HL-60 (cell line): ENCODE data around the gene DNAJC15.

ENCODE experiments used
- DNase-seq, 2 experiments: peaks; one replicate each; pipeline ENCODE4 v3.0.0-alpha.2; 2010 to 2020; ENCODE audit warnings: low read depth in 1 of 2, low spot score in 1 of 2
- H3K27ac ChIP-seq: fragments of 250-450 bp; sonication (Bioruptor Pico); replicated peaks from 2 replicates; pipeline ENCODE4 v1.5.1; 2020; ENCODE audit warnings: mild to moderate bottlenecking, moderate library complexity
- H3K27me3 ChIP-seq: fragments of 250-450 bp; sonication (Bioruptor Pico); 2 replicates; pipeline ENCODE4 v1.5.1; 2021; ENCODE audit warnings: mild to moderate bottlenecking, moderate library complexity; ENCODE audit not compliant: insufficient read depth, poor library complexity, severe bottlenecking
- H3K4me3 ChIP-seq: replicated peaks from 2 replicates; pipeline ENCODE4 v1.5.1; 2011; ENCODE audit warnings: mild to moderate bottlenecking, control low read depth, low read length; ENCODE audit not compliant: insufficient read depth
- GABPA ChIP-seq: IDR thresholded peaks from 2 replicates; pipeline ENCODE4 v1.6.1; 2012; ENCODE audit warnings: low read depth
- POLR2AphosphoS5 ChIP-seq: IDR thresholded peaks from 2 replicates; pipeline ENCODE4 v1.6.1; 2012; ENCODE audit warnings: low read depth
- SPI1 ChIP-seq: IDR thresholded peaks from 2 replicates; pipeline ENCODE4 v1.6.1; 2012; ENCODE audit warnings: low read depth, mild to moderate bottlenecking, borderline replicate concordance
- TF ChIP-seq, protein P1 (sequence below): IDR thresholded peaks from 2 replicates; pipeline ENCODE4 v1.6.1; 2012; ENCODE audit warnings: low read depth; ENCODE audit not compliant: insufficient replicate concordance
- TF ChIP-seq, protein P2 (sequence below): IDR thresholded peaks from one replicate; pipeline ENCODE4 v1.5.1; 2011; ENCODE audit warnings: low read length, control low read depth, inconsistent platforms; ENCODE audit not compliant: insufficient read depth

Gene DNAJC15

DNA sequence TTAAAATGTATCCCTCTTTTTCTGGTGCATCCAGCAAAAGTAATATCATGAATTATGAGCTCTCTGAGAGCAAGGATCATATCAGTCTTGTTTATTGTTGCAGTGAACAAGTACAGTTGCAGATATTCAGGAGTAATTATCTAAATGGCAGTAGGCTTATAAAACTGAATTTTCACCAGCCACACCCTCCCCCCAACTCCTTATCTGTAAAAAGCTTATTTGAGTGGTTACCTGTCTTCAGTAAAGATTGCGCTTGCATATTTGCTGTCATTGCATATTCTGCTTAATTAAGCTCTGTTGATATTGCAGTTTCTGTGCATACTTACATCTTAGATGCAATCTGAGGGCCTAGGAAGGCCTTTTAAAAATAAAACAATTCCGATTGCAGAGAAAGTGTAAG, 87.3 kb downstream of the DNAJC15 start:
- H3K27ac ChIP-seq: no peak overlapping the region
- no peak overlapping the region for H3K4me3 ChIP-seq
- TF ChIP-seq POLR2AphosphoS5 (no peak), SPI1 (no peak), GABPA (no peak)
- TF ChIP-seq, protein P1, sequence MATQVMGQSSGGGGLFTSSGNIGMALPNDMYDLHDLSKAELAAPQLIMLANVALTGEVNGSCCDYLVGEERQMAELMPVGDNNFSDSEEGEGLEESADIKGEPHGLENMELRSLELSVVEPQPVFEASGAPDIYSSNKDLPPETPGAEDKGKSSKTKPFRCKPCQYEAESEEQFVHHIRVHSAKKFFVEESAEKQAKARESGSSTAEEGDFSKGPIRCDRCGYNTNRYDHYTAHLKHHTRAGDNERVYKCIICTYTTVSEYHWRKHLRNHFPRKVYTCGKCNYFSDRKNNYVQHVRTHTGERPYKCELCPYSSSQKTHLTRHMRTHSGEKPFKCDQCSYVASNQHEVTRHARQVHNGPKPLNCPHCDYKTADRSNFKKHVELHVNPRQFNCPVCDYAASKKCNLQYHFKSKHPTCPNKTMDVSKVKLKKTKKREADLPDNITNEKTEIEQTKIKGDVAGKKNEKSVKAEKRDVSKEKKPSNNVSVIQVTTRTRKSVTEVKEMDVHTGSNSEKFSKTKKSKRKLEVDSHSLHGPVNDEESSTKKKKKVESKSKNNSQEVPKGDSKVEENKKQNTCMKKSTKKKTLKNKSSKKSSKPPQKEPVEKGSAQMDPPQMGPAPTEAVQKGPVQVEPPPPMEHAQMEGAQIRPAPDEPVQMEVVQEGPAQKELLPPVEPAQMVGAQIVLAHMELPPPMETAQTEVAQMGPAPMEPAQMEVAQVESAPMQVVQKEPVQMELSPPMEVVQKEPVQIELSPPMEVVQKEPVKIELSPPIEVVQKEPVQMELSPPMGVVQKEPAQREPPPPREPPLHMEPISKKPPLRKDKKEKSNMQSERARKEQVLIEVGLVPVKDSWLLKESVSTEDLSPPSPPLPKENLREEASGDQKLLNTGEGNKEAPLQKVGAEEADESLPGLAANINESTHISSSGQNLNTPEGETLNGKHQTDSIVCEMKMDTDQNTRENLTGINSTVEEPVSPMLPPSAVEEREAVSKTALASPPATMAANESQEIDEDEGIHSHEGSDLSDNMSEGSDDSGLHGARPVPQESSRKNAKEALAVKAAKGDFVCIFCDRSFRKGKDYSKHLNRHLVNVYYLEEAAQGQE: no peak
- TF ChIP-seq, protein P2, sequence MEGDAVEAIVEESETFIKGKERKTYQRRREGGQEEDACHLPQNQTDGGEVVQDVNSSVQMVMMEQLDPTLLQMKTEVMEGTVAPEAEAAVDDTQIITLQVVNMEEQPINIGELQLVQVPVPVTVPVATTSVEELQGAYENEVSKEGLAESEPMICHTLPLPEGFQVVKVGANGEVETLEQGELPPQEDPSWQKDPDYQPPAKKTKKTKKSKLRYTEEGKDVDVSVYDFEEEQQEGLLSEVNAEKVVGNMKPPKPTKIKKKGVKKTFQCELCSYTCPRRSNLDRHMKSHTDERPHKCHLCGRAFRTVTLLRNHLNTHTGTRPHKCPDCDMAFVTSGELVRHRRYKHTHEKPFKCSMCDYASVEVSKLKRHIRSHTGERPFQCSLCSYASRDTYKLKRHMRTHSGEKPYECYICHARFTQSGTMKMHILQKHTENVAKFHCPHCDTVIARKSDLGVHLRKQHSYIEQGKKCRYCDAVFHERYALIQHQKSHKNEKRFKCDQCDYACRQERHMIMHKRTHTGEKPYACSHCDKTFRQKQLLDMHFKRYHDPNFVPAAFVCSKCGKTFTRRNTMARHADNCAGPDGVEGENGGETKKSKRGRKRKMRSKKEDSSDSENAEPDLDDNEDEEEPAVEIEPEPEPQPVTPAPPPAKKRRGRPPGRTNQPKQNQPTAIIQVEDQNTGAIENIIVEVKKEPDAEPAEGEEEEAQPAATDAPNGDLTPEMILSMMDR: no peak
- H3K27me3 ChIP-seq: no peaks in the 10 kb centered on the region
- DNase-seq: no peak

DNA sequence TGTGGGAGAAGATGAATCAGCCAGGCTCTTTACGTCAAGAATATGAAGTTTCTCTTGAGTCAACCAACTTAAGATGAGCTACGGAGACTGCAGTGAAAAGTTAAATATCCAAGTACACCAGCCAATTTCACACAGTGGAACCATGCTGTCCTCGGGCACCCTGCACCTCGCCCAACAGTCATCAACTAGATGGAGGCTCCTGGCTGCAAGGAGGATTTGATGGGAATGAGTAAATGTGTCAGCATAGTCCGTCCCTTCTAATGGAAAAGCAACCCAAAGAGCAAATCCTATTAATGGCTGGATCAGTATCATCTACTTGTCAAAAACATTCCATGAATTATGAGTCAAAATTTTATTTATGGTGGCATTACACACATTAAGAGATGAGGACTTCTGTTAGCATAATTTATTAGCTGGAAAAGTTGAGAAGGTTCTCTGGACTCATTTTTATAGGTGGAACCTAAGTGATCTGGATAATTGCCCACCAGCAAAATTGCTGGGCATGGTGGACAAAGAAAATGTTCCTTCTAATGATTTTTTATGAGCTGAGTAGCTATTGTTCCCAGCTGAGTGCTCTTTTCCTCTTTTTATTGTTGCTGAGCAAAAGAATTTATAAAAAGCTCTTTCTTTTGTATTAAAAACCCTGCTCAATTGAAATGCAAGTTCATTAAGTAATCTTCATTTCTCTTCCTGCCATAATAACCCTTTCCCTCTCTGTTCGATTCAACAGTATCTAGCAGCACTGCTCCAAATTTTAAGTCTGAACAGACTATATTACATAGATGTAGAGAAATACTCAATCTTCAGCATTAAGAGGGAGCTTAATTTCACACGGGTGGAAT, 88.4 kb downstream of the DNAJC15 start:
- TF ChIP-seq GABPA: no peak
- TF ChIP-seq, protein P2: no peak
- no peak for TF ChIP-seq POLR2AphosphoS5
- TF ChIP-seq, protein P1: no peak
- TF ChIP-seq SPI1: no peak
- Histone ChIP-seq H3K4me3 (no peak overlapping the region), H3K27me3 (no peaks in the 10 kb centered on the region), H3K27ac (no peak overlapping the region)
- DNase-seq: no peak

DNA sequence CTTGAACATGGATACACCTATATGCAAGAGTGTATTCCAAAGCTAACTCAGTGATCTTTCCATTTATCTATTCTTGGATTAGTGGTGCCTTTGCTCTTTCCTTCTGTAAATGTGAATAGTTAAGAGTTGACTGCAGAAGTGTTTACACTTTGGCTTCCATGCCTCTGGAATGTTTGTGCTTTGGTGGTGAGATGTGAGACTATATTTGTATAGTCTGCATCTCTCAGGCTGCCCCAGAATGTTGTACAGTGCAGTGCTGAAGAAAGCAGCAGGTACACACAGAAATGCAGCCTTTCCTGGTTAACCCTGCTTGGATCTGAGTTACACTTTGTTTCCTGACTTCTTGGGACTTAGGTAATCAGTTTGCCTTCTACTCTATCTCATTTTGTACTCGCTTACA, 90.2 kb downstream of the DNAJC15 start:
- Histone ChIP-seq H3K4me3 (no peak overlapping the region), H3K27me3 (no peaks in the 10 kb centered on the region), H3K27ac (no peak overlapping the region)
- DNase-seq: no peak
- TF ChIP-seq, protein P1: no peak
- TF ChIP-seq SPI1: no peak
- TF ChIP-seq, protein P2: no peak
- TF ChIP-seq GABPA: no peak
- no peak for TF ChIP-seq POLR2AphosphoS5
